GM13977 (cell line): ENCODE results near the gene METTL16.

Experiments used
- DNase-seq: peaks from one replicate; pipeline ENCODE4 v3.0.0; 2012; ENCODE audit warnings: low spot score
- CTCF ChIP-seq: IDR thresholded peaks from 2 replicates; pipeline ENCODE4 v1.5.1; 2012; ENCODE audit warnings: mild to moderate bottlenecking, control low read depth; ENCODE audit not compliant: insufficient read depth; ENCODE audit errors: extremely low read depth, missing control alignments
- in situ Hi-C: fragments of 300-500 bp; cut with MboI; formaldehyde crosslinking; loops from one replicate; pipeline ENCODE4 v1.12.0; 2022; ENCODE audit warnings: low sequenced_read_pairs, low pct_unique_long_range_greater_than_20kb, mixed read lengths, inconsistent platforms; ENCODE audit not compliant: unreplicated experiment

Gene METTL16

DNA sequence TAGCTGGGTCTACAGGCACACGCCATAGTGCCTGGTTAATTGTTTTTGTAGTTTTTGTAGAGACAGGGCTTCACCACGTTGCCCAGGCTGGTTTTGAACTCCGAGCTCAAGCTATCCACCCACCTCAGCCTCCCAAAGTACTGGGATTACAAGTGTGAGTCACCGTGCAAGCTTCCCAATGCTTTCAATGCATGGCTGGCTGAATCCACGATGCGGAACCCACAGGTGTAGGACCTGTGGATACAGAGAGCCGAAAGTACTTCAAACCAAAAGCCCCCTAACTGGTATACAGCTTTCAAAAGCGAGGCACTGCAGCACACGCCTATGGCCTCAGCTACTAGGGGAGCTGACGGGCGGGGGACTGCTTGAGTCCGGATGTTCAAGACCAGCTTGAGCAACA is 44.8 kb downstream of the METTL16 start:
- no peak for DNase-seq
- in situ Hi-C loops: no loop called here
- TF ChIP-seq CTCF: no peak

- DNase-seq: no peak
- in situ Hi-C loops: no loop called here
- TF ChIP-seq CTCF: no peak
Observed at GRCh38 chr17:2462481-2462880, 49.2 kb downstream of the METTL16 start.

GRCh38 chr17:2459917-2460271 is 51.8 kb downstream of the METTL16 start:
- in situ Hi-C loops: no loop called here
- DNase-seq: no peak
- no peak for TF ChIP-seq CTCF

DNA sequence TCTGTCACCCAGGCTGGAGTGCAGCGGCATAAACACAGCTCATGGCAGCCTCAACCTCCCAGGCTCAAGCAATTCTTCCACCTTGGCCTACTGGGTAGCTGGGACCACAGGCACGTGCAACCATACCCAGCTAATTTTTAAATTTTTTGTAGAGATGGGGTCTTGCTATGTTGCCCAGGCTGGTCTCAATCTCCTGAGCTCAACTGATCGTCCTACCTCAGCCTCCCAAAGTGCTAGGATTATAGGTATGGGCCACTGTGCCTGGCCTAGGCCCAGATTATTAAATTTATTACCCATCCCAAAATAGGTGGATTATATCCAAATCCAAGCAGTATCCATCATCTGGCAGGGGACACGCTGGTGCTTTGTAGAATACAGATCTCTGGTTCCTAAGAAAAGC is 53.8 kb downstream of the METTL16 start:
- no peak for TF ChIP-seq CTCF
- no peak for DNase-seq
- in situ Hi-C loops: no loop called here

GRCh38 chr17:2456475-2456874 is 55.2 kb downstream of the METTL16 start:
- in situ Hi-C loops: no loop called here
- no peak for TF ChIP-seq CTCF
- no peak for DNase-seq

DNA sequence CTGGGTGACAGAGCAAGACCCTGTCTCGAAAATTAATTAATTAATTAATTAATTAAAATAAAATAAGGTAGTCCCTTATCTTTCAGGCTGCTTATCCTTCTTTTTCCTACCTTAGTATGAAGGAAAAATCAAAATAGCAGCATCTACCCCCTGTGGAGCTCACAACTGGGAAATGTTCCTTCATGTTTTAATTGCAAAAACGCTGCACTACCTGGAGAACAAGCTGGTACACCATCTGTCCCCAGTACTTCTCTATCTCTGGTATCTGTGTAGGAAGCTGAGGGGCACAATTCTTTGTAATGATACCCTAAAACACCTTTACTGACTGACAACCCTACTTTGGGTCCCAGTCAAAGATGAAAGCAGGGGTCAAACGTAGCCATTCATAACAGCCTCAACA is 55.7 kb downstream of the METTL16 start:
- in situ Hi-C loops: no loop called here
- no peak for DNase-seq
- TF ChIP-seq CTCF: no peak

DNA sequence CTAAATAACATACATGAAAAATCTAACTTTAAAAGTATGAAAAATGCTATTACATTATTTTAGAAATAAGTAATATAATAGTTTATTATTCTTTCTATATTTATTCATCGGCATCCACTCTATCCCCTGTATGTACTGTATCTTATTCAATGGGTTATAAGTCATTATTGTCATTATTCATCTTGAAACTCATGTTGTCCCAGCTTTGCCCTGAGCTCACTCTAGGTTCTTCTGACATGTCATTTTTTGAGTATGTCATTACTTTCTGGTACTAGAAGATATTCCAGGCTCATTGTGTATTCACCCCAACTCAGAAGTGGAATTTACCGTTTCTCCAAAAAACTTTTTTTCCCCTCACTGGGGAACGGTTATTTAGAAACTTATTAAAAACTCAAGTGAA is 57.8 kb downstream of the METTL16 start:
- in situ Hi-C loops: no loop called here
- peak; percentile 50 for DNase-seq
- no peak for TF ChIP-seq CTCF
